ENCODE data around the gene STK11IP. TPM values are rescaled to one million over a fixed set of nuclear protein-coding genes. Genes with fewer than 3 reads are reported as not detected.

The STK11IP gene
- total and polyA plus RNA-seq, 9 of the 15 experiments (the other 6 are each of a cell fraction or from before 2014, with no cell fraction given): 0.52 to 21.7 (median 5.6) TPM

GRCh38 chr2:219638948-219639755, 41.5 kb downstream of the STK11IP start:
- POLR2A ChIA-PET: no interaction called here
- no peak overlapping the region for H3K27ac ChIP-seq (ENCODE audit: extremely low read depth, low read depth, low read length)
- H3K27me3 ChIP-seq (ENCODE audit: control insufficient read depth in 2 of 2, insufficient read depth in 2 of 2, low read length in 2 of 2): peaks cover 2 to 26% of the 10 kb centered on the region in 2 experiments; a peak in 3 of 5 replicates
- CTCF ChIA-PET (ENCODE audit: low intra/inter-chr PET ratio): interaction anchor here (0.7 kb wide), 1 partner anchor 165 kb away, joined by 3 read pairs; no protein-coding TSS in a partner anchor
- intact Hi-C loops (cut with micrococcal nuclease): no loop called here
- peaks cover 18 to 51% of the 10 kb centered on the region in 2 experiments; a peak in 4 of 5 replicates for H3K4me1 ChIP-seq (replicated peaks in 1 of 2; ENCODE audit: control insufficient read depth in 2 of 2, insufficient read depth in 2 of 2, low read length in 2 of 2)
- no peak overlapping the region for H3K4me3 ChIP-seq
- TF ChIP-seq KDM4B (IDR thresholded peaks at IDR 0.05; ENCODE audit: borderline replicate concordance in 2 of 2, low read depth in 1 of 2) (no peak), CBFA2T3 (IDR thresholded peaks at IDR 0.05) (peak; percentile 48), NCOR1 (IDR thresholded peaks at IDR 0.05) (peak; percentile 8; the same call in 1 of the 2 replicates)
- no TSS peak for BruUV-seq (replicated peaks)
- no peaks in the 10 kb centered on the region for H3K9me1 ChIP-seq (ENCODE audit: control insufficient read depth, insufficient read depth, low read length)
- WGBS (ENCODE audit: insufficient coverage, low coverage, missing lambda C conversion rate): 8% methylated on average over 10 of the region's 24 CpGs
- ATAC-seq: peak; percentile 19; the same call in 2 of the 3 replicates
- peak overlapping the region in 1 of 2 experiments; percentile 79; a peak in 2 of 4 replicates for H3K9ac ChIP-seq (ENCODE audit: insufficient read depth in 1 of 2, low read depth in 2 of 2, low read length in 2 of 2)
- no peaks in the 10 kb centered on the region for H4K20me1 ChIP-seq (replicated peaks; ENCODE audit: control insufficient read depth, insufficient read depth, low read length)
- H3K36me3 ChIP-seq (ENCODE audit: control insufficient read depth, insufficient read depth, low read length): no peaks in the 10 kb centered on the region
- in situ Hi-C loops (cut with MboI): no loop called here
- H3K79me2 ChIP-seq (ENCODE audit: control insufficient read depth, insufficient read depth, low read length): no peaks in the 10 kb centered on the region
- DNase-seq (ENCODE audit: extremely low read depth in 1 of 4, low spot score in 3 of 4): peak; percentile 55 to 72 (median 66)
- no peak for FAIRE-seq
- no peaks in the 10 kb centered on the region for H3K9me3 ChIP-seq (replicated peaks; ENCODE audit: control insufficient read depth, insufficient read depth, low read depth, low read length)
- H3K4me2 ChIP-seq (ENCODE audit: insufficient read depth, low read length): peak overlapping the region; percentile 35
- H2AFZ ChIP-seq (ENCODE audit: low read depth, low read length): peak overlapping the region; percentile 56; the same call in 1 of the 2 replicates

Data from K562 (cell line).